Muscle layer of colon (tissue), 2 donors: ENCODE measurements around the gene DNASE2.

Experiments used
- H3K27ac ChIP-seq: one replicate; pipeline ENCODE4 v1.7.0; 2013; ENCODE audit warnings: low read depth, mild to moderate bottlenecking, low read length, moderate library complexity
- H3K27me3 ChIP-seq, 2 donors: one replicate each; pipeline ENCODE4 v1.7.0; 2013; ENCODE audit warnings: low read length in 2 of 2, mild to moderate bottlenecking in 2 of 2; ENCODE audit not compliant: insufficient read depth in 2 of 2, control insufficient read depth in 1 of 2
- H3K36me3 ChIP-seq: one replicate; pipeline ENCODE4 v1.7.0; 2013; ENCODE audit warnings: mild to moderate bottlenecking, low read length; ENCODE audit not compliant: insufficient read depth
- H3K4me1 ChIP-seq: one replicate; pipeline ENCODE4 v1.7.0; 2013; ENCODE audit warnings: mild to moderate bottlenecking, low read length; ENCODE audit not compliant: insufficient read depth
- H3K4me3 ChIP-seq, 2 donors: one replicate each; pipeline ENCODE4 v1.7.0; 2013; ENCODE audit warnings: low read length in 2 of 2, low read depth in 1 of 2, mild to moderate bottlenecking in 1 of 2, moderate library complexity in 1 of 2
- H3K9ac ChIP-seq: one replicate; pipeline ENCODE4 v1.7.0; 2013; ENCODE audit warnings: low read length
- H3K9me3 ChIP-seq: one replicate; pipeline ENCODE4 v1.7.0; 2013; ENCODE audit warnings: mild to moderate bottlenecking, low read length
- donor health status: abdominal sarcoma.
- donor health status: Adenocarcinoma of cecum.

DNASE2 gene

DNA sequence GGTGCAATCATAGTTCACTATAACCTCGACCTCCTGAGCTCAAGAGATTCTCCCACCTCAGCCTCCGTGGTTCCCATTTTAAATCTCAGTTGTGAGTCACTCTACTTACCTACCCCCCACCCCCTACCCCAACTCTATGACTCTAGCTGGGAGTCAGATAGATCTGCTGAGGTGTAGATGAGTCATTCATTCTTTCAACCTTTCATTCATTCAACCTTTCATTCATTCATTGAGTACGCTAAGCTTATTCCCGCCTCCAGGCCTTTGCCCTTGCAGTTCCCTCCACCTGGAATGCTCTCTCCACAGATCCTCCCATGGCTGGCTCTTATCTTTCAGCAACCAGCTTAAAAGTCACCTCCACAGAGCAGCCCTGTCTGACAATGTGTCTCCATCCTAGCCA is 44.0 kb downstream of the DNASE2 start:
- H3K27me3 ChIP-seq, result peaks cover 83 to 92% of the 10 kb centered on the region in 2 donors
- H3K4me3 ChIP-seq, result no peak overlapping the region
- no peaks in the 10 kb centered on the region for H3K36me3 ChIP-seq
- no peak overlapping the region for H3K9ac ChIP-seq
- H3K9me3 ChIP-seq, result no peaks in the 10 kb centered on the region
- no peak overlapping the region for H3K27ac ChIP-seq
- peaks cover 14% of the 10 kb centered on the region for H3K4me1 ChIP-seq

DNA sequence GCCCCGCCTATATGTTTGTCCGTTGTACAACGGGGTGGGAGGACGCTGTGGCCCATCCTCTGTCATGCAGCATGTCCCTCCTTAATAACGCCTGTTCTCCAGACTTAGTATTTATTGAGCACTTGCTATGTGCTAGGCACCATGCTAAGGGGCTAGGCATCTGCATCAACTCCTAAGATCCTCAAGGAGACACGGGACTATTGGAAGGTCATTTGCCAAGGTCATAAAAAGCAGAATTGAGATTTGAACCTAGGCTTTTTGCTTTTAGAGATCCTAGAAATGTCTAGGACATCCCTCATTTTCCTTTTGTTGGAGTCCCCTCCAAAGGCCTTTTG is 44.8 kb downstream of the DNASE2 start:
- H3K4me1 ChIP-seq, result peaks cover 14% of the 10 kb centered on the region

DNA sequence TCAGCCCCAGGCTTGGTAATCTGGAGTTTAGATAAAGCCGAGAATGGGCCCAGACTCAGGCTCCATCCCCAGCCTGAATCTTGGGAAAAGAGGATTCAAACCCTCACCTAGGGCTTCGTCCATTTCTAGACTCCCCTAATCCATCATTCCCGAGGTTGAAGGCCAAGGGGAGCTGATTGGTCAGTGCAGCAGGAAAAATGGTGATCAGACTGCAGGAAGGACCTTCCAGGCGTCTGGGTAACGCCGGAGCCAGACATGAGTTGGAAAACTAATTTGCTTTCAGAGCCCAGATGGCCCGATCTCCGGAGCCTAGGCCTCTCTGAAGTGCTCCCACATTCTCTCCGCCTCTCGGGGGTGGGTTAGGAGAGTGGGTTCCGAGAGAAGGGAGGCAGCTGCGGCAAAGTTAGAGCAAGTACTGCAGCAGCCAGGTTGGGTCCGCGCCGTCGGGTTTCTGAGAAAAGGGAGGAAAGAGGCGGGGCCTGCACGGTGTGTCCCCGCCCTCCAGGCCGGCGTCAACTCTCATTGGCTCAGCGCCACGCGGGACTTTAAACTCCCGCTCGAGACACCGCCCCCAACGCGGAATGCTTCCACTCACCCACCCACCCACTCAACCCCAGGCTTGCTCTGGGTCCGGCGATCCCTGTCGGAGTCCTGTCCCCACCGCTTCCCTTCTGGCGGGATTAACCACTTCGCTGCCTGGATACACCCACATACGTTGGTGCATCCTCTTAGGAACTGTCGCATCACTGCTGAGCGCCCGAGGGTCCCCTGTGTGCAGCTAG is 46.1 kb downstream of the DNASE2 start:
- Histone ChIP-seq H3K9ac (no peak overlapping the region), H3K4me1 (peaks cover 7% of the 10 kb centered on the region), H3K9me3 (no peaks in the 10 kb centered on the region), H3K36me3 (no peaks in the 10 kb centered on the region), H3K27me3 (peaks cover 83 to 92% of the 10 kb centered on the region in 2 donors), H3K4me3 (no peak overlapping the region), H3K27ac (no peak overlapping the region)

More for the DNA sequence above, 44.8 kb downstream of the DNASE2 start:
- H3K36me3 ChIP-seq, result no peaks in the 10 kb centered on the region
- H3K27ac ChIP-seq, result no peak overlapping the region
- no peaks in the 10 kb centered on the region for H3K9me3 ChIP-seq
- no peak overlapping the region for H3K4me3 ChIP-seq
- no peak overlapping the region for H3K9ac ChIP-seq
- H3K27me3 ChIP-seq, result peaks cover 83 to 92% of the 10 kb centered on the region in 2 donors

DNA sequence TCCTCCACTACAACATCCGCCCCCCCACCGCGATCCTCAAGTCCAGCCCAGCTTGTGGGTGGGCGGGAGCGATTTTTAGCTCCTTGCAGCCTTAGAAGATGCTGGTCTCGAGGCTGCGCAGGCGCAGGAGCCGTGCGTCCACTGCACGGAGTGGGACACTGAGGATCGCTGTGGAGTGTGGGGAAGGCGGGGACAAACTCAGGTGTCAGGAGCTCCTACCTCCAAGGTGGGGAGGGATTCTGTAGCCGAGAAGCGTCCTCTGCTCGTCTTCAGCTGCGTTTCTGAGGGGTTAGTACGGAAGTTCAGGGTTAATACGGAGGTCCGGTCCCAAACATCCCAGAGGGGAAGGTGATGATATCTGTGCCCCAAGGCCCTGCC is 46.7 kb downstream of the DNASE2 start, which contains the start of gene RTBDN:
TSS of gene RTBDN (minus strand) at position 14 of the 378 bp plus-strand sequence. CDS start 4,600 bp downstream, outside the sequence.
- H3K9ac ChIP-seq, result no peak within 1 kb of the TSS
- H3K36me3 ChIP-seq, result no peaks in the 10 kb centered on the region
- no peaks in the 10 kb centered on the region for H3K9me3 ChIP-seq
- H3K27me3 ChIP-seq, result peaks cover 85 to 92% of the 10 kb centered on the region in 2 donors
- H3K4me3 ChIP-seq, result peak within 1 kb of the TSS in 1 of 2 donors; percentile 28
- H3K27ac ChIP-seq, result no peak within 1 kb of the TSS
- H3K4me1 ChIP-seq, result peaks cover 7% of the 10 kb centered on the region

DNA sequence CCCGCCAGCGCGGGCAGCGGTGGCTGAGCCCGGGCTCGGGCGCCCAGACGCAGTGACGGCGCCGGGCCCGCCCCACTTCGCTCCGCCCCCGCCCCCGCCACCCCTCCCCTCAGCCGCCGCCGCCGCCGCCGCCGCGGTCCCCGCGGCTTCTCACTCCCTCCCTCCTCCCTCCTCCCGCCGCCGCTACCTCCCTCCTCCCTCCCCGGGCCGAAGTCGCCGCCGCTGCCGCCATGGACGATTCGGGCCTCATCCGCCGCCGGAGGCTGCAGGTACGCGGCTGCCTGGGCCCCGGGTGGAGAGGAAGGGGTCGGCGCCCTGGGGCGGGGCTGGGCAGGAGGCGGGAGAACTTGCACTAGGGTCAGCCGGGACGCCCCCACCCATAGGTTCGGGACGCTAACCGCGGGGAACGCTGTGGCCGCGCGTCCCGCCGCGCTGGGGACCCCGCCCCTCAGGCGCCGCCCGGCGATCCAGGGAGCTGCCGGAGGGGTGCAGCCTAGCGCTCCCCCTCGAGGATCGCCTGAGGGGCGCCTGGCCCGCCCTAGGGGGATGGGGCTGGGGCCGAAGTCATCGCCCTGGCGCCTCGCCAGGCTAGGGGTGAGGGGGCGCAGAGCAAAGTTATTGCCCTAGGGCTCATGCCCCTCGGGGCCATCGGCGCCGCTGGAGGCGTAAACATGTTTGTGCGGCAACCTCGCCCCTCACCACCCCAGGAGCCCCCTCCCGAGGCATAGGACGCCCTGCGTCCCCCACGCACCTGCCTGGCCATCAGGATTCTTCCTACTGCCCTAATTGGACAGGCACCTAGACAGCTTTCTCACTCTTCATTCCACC is 47.3 kb downstream of the DNASE2 start:
- Histone ChIP-seq H3K9ac (no peak overlapping the region), H3K27ac (no peak overlapping the region), H3K4me3 (peak overlapping the region in 1 of 2 donors; percentile 28), H3K9me3 (no peaks in the 10 kb centered on the region), H3K27me3 (peaks cover 82 to 92% of the 10 kb centered on the region in 2 donors), H3K4me1 (peaks cover 7% of the 10 kb centered on the region), H3K36me3 (no peaks in the 10 kb centered on the region)

DNA sequence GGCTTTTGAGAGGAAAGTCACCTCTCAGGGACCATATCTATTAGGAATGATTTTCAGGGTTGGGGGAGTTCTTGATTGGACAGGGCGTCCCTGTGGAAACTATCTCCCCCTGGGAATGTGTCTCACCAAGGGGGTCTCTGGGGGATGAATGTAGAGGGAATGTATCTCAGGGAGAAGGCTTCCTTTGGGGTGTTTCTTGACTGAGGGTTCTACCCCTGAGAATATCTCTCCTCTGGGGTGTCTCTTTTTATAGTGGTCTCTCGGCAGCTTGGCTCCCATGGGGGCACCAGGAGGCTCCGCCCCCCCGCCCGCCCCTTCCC is 47.9 kb downstream of the DNASE2 start:
- Histone ChIP-seq H3K36me3 (no peaks in the 10 kb centered on the region), H3K27ac (no peak overlapping the region), H3K4me1 (peaks cover 7% of the 10 kb centered on the region), H3K27me3 (peaks cover 84 to 89% of the 10 kb centered on the region in 2 donors), H3K9me3 (no peaks in the 10 kb centered on the region), H3K9ac (no peak overlapping the region), H3K4me3 (no peak overlapping the region)

DNA sequence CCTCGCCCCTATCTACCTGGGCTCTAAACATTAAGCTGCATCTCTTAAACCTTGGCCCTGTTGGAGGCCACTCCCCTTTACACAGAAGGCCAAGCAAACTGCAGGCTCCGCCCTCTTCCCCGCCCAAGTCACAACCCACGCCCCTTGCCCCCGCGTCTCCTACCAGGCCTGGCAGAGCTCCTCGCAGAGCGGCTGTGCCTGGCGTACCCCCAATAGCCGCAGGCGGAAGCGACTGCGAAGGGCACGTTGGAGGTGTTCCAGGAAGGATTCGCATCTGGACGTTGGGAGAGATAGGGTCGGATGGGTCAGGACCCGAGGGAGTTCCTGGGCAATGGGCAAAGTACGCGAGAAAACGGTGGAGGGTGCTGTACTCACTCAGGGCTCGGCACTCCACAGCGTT is 52.8 kb downstream of the DNASE2 start:
- Histone ChIP-seq H3K4me3 (no peak overlapping the region), H3K27me3 (peaks cover 63 to 77% of the 10 kb centered on the region in 2 donors), H3K9ac (no peak overlapping the region), H3K36me3 (no peaks in the 10 kb centered on the region), H3K9me3 (no peaks in the 10 kb centered on the region), H3K4me1 (peaks cover 7% of the 10 kb centered on the region), H3K27ac (no peak overlapping the region)

DNA sequence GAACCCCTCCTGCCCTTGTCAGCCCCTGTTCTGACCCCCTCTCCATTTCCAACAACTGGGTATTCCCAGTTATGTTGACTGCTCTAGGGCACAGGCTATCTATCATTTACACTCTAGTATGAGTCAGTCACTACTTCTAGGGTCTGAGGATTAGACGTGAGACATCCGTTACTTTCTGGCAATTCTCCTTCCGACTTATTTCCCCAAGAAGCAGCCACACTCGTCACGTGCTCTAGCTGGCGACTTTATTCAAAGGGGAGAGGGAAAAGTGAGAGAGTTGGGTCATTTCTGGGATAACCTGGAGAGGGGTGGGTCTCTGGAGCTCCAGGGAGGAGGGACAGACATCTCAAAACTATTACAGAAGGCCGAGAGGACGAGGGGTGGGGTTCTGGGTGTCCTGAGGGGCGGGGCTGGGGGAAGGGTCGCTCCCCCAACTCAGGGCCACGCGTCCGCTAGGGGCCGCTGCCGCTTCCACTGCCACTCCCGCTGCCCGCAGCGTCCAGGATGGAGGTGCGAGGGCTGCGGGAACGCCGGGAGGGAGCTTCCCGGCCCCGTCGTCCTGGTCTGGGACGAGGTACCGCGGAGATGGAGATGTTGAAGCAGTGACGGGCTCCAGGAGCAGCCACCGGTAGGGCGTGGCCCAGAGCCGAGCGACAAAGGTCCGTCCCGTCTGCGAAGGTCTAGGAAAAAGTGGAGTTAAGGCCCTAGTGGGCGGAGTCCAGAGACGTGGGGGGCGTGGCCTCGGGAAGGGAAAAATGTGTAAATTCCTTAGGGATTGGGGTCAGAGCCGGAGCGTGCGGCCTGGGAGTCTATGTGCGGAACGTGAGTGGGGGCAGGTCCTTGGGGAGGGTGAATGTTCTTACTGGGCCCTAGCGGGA is 55.8 kb downstream of the DNASE2 start:
- Histone ChIP-seq H3K27ac (no peak overlapping the region), H3K36me3 (no peaks in the 10 kb centered on the region), H3K4me3 (no peak overlapping the region), H3K27me3 (peaks cover 34 to 47% of the 10 kb centered on the region in 2 donors), H3K9ac (no peak overlapping the region), H3K4me1 (no peaks in the 10 kb centered on the region), H3K9me3 (no peaks in the 10 kb centered on the region)
